Skeletal muscle satellite cell (primary cell): ENCODE results near the gene CNTLN. TPM values are rescaled to one million over a fixed set of nuclear protein-coding genes. Genes with fewer than 3 reads are reported as not detected.
A peak's percentile ranks its signal among the peaks of the same experiment; 100 is the strongest.
"Not testable (repeated sequence)": the region's sequence is repeated elsewhere in the genome, so short reads cannot be mapped to it uniquely, and the experiment has no call there.

ENCODE experiments used
- H3K27me3 ChIP-seq: 2 replicates; pipeline ENCODE4 v1.7.0; 2013; ENCODE audit warnings: low read length; ENCODE audit not compliant: control insufficient read depth, insufficient read depth
- H3K36me3 ChIP-seq: 2 replicates; pipeline ENCODE4 v1.7.0; 2013; ENCODE audit warnings: mild to moderate bottlenecking, control low read depth, low read length; ENCODE audit not compliant: insufficient read depth
- H3K4me1 ChIP-seq: 2 replicates; pipeline ENCODE4 v1.7.0; 2013; ENCODE audit warnings: low read length; ENCODE audit not compliant: control insufficient read depth, insufficient read depth
- H3K4me2 ChIP-seq: 2 replicates; pipeline ENCODE4 v1.7.0; 2013; ENCODE audit warnings: mild to moderate bottlenecking, low read length
- H3K4me3 ChIP-seq: 2 replicates; pipeline ENCODE4 v1.7.0; 2013; ENCODE audit warnings: low read length
- H3K9ac ChIP-seq: 2 replicates; pipeline ENCODE4 v1.7.0; 2013; ENCODE audit warnings: mild to moderate bottlenecking, low read depth, low read length, moderate library complexity
- H3K9me3 ChIP-seq: replicated peaks from 2 replicates; pipeline ENCODE4 v1.7.0; 2013; ENCODE audit warnings: mild to moderate bottlenecking, control low read depth, low read length
- small RNA-seq: library from RNA; depleted of rRNA; stranded (forward); fragments of <200 nt; gene quantifications from one replicate; pipeline ENCODE3, GENCODE V24; 2012

CNTLN gene

DNA sequence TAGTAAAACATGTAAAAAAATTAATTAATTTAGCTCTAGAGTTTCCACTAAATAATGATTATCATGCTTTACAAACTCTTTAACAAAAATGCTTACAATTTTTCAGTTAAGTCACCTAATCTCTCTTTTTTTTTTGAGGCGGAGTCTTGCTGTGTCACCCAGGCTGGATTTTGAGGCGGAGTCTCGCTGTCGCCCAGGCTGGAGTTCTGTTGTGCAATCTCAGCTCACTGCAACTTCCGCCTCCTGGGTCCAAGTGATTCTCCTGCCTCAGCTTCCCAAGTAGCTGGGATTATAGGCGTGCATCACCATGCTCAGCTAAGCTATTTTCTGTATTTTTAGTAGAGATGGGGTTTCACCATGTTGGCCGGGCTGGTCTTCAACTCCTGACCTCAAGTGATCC, 391.9 kb downstream of the CNTLN start:
- H3K27me3 ChIP-seq, H3K4me1 ChIP-seq, H3K4me2 ChIP-seq, H3K4me3 ChIP-seq, H3K36me3 ChIP-seq, H3K9me3 ChIP-seq, H3K9ac ChIP-seq: not testable (repeated sequence)

GRCh38 chr9:17528859-17529258, 394.0 kb downstream of the CNTLN start:
- no peak overlapping the region for H3K4me2 ChIP-seq
- H3K36me3 ChIP-seq = no peaks in the 10 kb centered on the region
- no peaks in the 10 kb centered on the region for H3K4me1 ChIP-seq
- no peak overlapping the region for H3K9ac ChIP-seq
- H3K4me3 ChIP-seq = no peak overlapping the region
- no peaks in the 10 kb centered on the region for H3K27me3 ChIP-seq
- H3K9me3 ChIP-seq = no peaks in the 10 kb centered on the region

GRCh38 chr9:17531642-17532254, 396.9 kb downstream of the CNTLN start:
- Histone ChIP-seq H3K9me3 (no peaks in the 10 kb centered on the region), H3K9ac (no peak overlapping the region), H3K4me1 (no peaks in the 10 kb centered on the region), H3K27me3 (peaks cover 16% of the 10 kb centered on the region), H3K36me3 (no peaks in the 10 kb centered on the region), H3K4me3 (no peak overlapping the region), H3K4me2 (peak overlapping the region; percentile 65)

- no peak overlapping the region for H3K4me2 ChIP-seq
- no peaks in the 10 kb centered on the region for H3K4me1 ChIP-seq
- H3K27me3 ChIP-seq = peaks cover 16% of the 10 kb centered on the region
- H3K36me3 ChIP-seq = no peaks in the 10 kb centered on the region
- H3K9me3 ChIP-seq = no peaks in the 10 kb centered on the region
- no peak overlapping the region for H3K9ac ChIP-seq
- no peak overlapping the region for H3K4me3 ChIP-seq
Observed at GRCh38 chr9:17532461-17532860, 397.6 kb downstream of the CNTLN start.

DNA sequence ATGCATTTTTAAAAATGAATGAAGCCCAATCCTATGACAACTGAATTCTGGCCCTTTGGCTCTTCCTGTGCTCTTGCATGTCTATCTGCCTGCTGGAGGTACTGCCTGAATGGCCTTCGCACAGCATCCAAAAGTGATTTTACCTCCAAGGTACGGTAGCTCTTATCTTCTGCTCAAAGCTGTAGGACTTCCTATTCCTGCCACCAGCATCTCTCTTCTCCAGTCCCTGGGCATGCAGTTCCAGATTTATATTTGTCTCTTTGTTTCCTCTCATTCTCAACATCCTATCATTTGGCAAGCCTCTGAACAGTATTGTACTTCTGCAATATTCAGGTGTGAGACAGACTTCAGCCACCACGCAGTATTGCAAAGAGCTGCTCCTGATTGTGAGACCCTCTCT, 400.3 kb downstream of the CNTLN start:
- H3K4me1 ChIP-seq = no peaks in the 10 kb centered on the region

DNA sequence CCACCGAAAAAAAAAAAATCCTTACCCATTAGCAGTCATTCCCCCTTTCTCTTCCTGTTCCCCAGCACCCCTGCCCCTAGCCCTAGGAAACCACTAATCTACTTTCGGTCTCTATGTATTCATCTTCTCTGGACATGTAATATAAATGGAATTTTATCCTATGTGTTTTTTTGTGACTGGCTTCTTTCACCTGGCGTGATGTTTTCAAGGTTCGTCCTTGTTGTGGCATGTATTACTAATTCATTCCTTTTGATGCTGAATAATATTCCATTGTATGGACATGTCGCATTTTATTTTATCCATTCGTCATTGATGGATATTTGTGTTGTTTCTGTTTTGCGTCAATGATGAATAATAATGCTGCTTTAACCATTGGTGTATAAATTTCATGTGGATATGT, 401.2 kb downstream of the CNTLN start:
- H3K27me3 ChIP-seq = peaks cover 16% of the 10 kb centered on the region

More for the DNA sequence above, 400.3 kb downstream of the CNTLN start:
- Histone ChIP-seq H3K27me3 (peaks cover 16% of the 10 kb centered on the region), H3K9me3 (no peaks in the 10 kb centered on the region), H3K9ac (no peak overlapping the region), H3K36me3 (no peaks in the 10 kb centered on the region), H3K4me3 (no peak overlapping the region), H3K4me2 (no peak overlapping the region)

DNA sequence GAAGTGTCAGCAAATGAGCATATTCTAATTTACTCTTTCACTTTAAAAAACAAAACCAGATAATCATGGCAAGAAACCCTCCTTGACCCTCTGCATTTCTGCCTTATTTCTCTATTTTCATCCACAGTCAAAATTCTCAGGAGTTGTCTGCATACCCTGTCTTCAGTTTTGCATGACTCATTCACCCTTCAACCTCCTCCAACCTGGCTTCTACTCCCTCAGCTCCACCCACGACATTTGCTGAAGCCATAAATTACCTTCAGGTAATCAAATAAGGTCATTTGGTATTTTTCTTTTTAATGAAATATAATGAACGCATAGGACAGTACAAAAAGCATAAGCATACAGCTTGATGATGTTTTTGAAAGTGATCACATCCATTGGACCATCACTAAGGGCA, 416.2 kb downstream of the CNTLN start:
- H3K9me3 ChIP-seq = no peaks in the 10 kb centered on the region
- no peak overlapping the region for H3K4me3 ChIP-seq
- no peaks in the 10 kb centered on the region for H3K4me1 ChIP-seq
- H3K9ac ChIP-seq = no peak overlapping the region
- H3K4me2 ChIP-seq = no peak overlapping the region
- no peaks in the 10 kb centered on the region for H3K36me3 ChIP-seq
- H3K27me3 ChIP-seq = no peaks in the 10 kb centered on the region

More for the DNA sequence above, 401.2 kb downstream of the CNTLN start:
- no peaks in the 10 kb centered on the region for H3K4me1 ChIP-seq
- H3K36me3 ChIP-seq = no peaks in the 10 kb centered on the region
- no peak overlapping the region for H3K4me3 ChIP-seq
- H3K9me3 ChIP-seq = no peaks in the 10 kb centered on the region
- no peak overlapping the region for H3K9ac ChIP-seq
- no peak overlapping the region for H3K4me2 ChIP-seq

Small RNAs within 50 kb of the gene (small RNA-seq; reads per million reads assigned to genes)
- gene RPS29P33 = not detected
